HCT116 (cell line): ENCODE data around the gene PCNT. TPM values are rescaled to one million over a fixed set of nuclear protein-coding genes. Genes with fewer than 3 reads are reported as not detected.

Experiments
- ATAC-seq: fragments of 200-7000 bp; cut with Tn5 transposase; 2 replicates; pipeline ENCODE4 v1.9.1; 2020; ENCODE audit warnings: mild to moderate bottlenecking, moderate library complexity
- BruUV-seq: library from RNA; stranded (reverse); fragments of 400-500 nt; replicated peaks from 2 replicates; lab custom pipeline; 2021; lab: Mats Ljungman, UMichigan
- CTCF ChIA-PET: fragments of 300-600 bp; sonication (Branson Sonifier 250); formaldehyde crosslinking; loops from one replicate; lab custom pipeline; 2021; ENCODE audit warnings: antibody characterized with exemption; lab: Charles Lee
- POLR2A ChIA-PET: fragments of 300-600, 350-600 bp; sonication (Branson Sonifier 250); formaldehyde crosslinking; loops from one replicate; lab custom pipeline; 2021; ENCODE audit warnings: antibody characterized with exemption; lab: Charles Lee
- RAD21 ChIA-PET, 2 experiments: fragments of 300-600 bp; sonication (Branson Sonifier 250); formaldehyde crosslinking; loops; one replicate each; lab custom pipeline; 2023; ENCODE audit warnings: low total read pairs in 2 of 2; ENCODE audit not compliant: uncharacterized antibody in 2 of 2, unreplicated experiment in 2 of 2, low non-redundant PET in 1 of 2; lab: Charles Lee
- DNase-seq: peaks from one replicate; pipeline ENCODE4 v3.0.0-alpha.2; 2010; ENCODE audit warnings: low read depth, low spot score
- H2AFZ ChIP-seq: fragments of 200-600 bp; shearing (Covaris generic), sonication (generic); 2 replicates; pipeline ENCODE4 v1.6.1; 2017; ENCODE audit warnings: low read depth, mixed run types, mixed read lengths, antibody characterized with exemption, low read length; ENCODE audit not compliant: poor library complexity, severe bottlenecking
- H3K27ac ChIP-seq: 2 replicates; pipeline ENCODE4 v1.5.1; 2012; ENCODE audit warnings: low read depth, low read length
- H3K27me3 ChIP-seq: fragments of 200-600 bp; sonication (generic); 2 replicates; pipeline ENCODE4 v1.6.1; 2016; ENCODE audit warnings: mixed run types, low read length, mixed read lengths; ENCODE audit not compliant: insufficient read depth
- H3K36me3 ChIP-seq, 2 experiments: fragments of 200-500 bp in 1 of 2; fragments of 200-600 bp in 1 of 2; sonication (Bioruptor generic) in 1 of 2; sonication (generic) in 1 of 2; 2 replicates each; pipeline versions ENCODE4 v1.5.1 to v1.6.1; 2014 to 2016; ENCODE audit warnings: low read length in 2 of 2, inconsistent platforms in 1 of 2, mixed read lengths in 1 of 2, mixed run types in 1 of 2; ENCODE audit not compliant: insufficient read depth in 2 of 2, control insufficient read depth in 1 of 2
- H3K4me1 ChIP-seq, 2 experiments: fragments of 200-600 bp in 1 of 2; sonication (generic) in 1 of 2; 2 replicates each; pipeline versions ENCODE4 v1.5.1 to v1.6.1; 2012 to 2017; ENCODE audit warnings: low read length in 2 of 2, inconsistent platforms in 1 of 2, mild to moderate bottlenecking in 1 of 2, mixed read lengths in 1 of 2, mixed run types in 1 of 2, moderate library complexity in 1 of 2; ENCODE audit not compliant: insufficient read depth in 2 of 2, control insufficient read depth in 1 of 2
- H3K4me2 ChIP-seq: fragments of 200-600 bp; sonication (generic); 2 replicates; pipeline ENCODE4 v1.6.1; 2017; ENCODE audit warnings: mixed run types, low read length, mixed read lengths
- H3K4me3 ChIP-seq, 2 experiments: fragments of 200-600 bp in 1 of 2; sonication (generic) in 1 of 2; replicated peaks in 1 of 2; 2 replicates each; pipeline ENCODE4 v1.5.1; 2011 to 2016; ENCODE audit warnings: low read length in 2 of 2, control low read depth in 1 of 2, low read depth in 1 of 2, mild to moderate bottlenecking in 1 of 2, mixed read lengths in 1 of 2, mixed run types in 1 of 2
- H3K79me2 ChIP-seq: fragments of 200-600 bp; sonication (generic); 2 replicates; pipeline ENCODE4 v1.6.1; 2017; ENCODE audit warnings: mild to moderate bottlenecking, mixed run types, low read length, moderate library complexity, mixed read lengths; ENCODE audit not compliant: insufficient read depth
- H3K9ac ChIP-seq: fragments of 200-600 bp; sonication (generic); 2 replicates; pipeline ENCODE4 v1.6.1; 2016; ENCODE audit warnings: low read length, mixed read lengths
- H3K9me2 ChIP-seq: fragments of 200-600 bp; sonication (generic), shearing (Covaris generic); 2 replicates; pipeline ENCODE4 v1.6.1; 2017; ENCODE audit warnings: mixed run types, mild to moderate bottlenecking, moderate library complexity; ENCODE audit not compliant: insufficient read depth
- H3K9me3 ChIP-seq, 2 experiments: fragments of 200-500 bp in 1 of 2; fragments of 200-600 bp in 1 of 2; sonication (Bioruptor generic) in 1 of 2; sonication (generic) in 1 of 2; 2 replicates each; pipeline ENCODE4 v1.6.1; 2014 to 2017; ENCODE audit warnings: low read length in 2 of 2, mixed read lengths in 2 of 2, inconsistent platforms in 1 of 2, low read depth in 1 of 2, mild to moderate bottlenecking in 1 of 2, mixed run types in 1 of 2, moderate library complexity in 1 of 2; ENCODE audit not compliant: control insufficient read depth in 1 of 2, insufficient read depth in 1 of 2
- H4K20me1 ChIP-seq: fragments of 200-600 bp; sonication (generic), shearing (Covaris generic); 2 replicates; pipeline ENCODE4 v1.6.1; 2017; ENCODE audit warnings: mixed run types, mild to moderate bottlenecking, moderate library complexity; ENCODE audit not compliant: insufficient read depth
- CBX3 ChIP-seq: IDR thresholded peaks from 2 replicates; pipeline ENCODE4 v1.6.1; 2012; ENCODE audit warnings: low read depth
- CEBPB ChIP-seq: IDR thresholded peaks from 2 replicates; pipeline ENCODE4 v1.6.1; 2012; ENCODE audit warnings: low read depth
- EGR1 ChIP-seq: IDR thresholded peaks from 2 replicates; pipeline ENCODE4 v1.6.1; 2012; ENCODE audit warnings: low read depth
- FOSL1 ChIP-seq: IDR thresholded peaks from 2 replicates; pipeline ENCODE4 v1.6.1; 2012; ENCODE audit warnings: low read depth
- JUND ChIP-seq: IDR thresholded peaks from 2 replicates; pipeline ENCODE4 v1.6.1; 2012
- POLR2A ChIP-seq: IDR thresholded peaks from 2 replicates; pipeline ENCODE4 v1.7.0; 2011; ENCODE audit warnings: borderline replicate concordance; ENCODE audit not compliant: insufficient read depth, insufficient read length; ENCODE audit errors: extremely low read depth
- SP1 ChIP-seq: IDR thresholded peaks from 2 replicates; pipeline ENCODE4 v1.6.1; 2012; ENCODE audit warnings: low read depth
- TCF7L2 ChIP-seq: IDR thresholded peaks from 2 replicates; pipeline ENCODE4 v1.7.0; 2011; ENCODE audit warnings: borderline replicate concordance, inconsistent platforms; ENCODE audit not compliant: insufficient read depth, insufficient read length; ENCODE audit errors: extremely low read depth
- YY1 ChIP-seq: IDR thresholded peaks from 2 replicates; pipeline ENCODE4 v1.6.1; 2011; ENCODE audit warnings: low read length, low read depth, moderate library complexity, mild to moderate bottlenecking; ENCODE audit not compliant: insufficient replicate concordance; ENCODE audit errors: extremely low read depth
- ZFX ChIP-seq: fragments of 450-650 bp; IDR thresholded peaks from 2 replicates; pipeline ENCODE4 v1.6.1; 2017
- ZNF274 ChIP-seq: fragments of 200-500 bp; sonication (Bioruptor generic); IDR thresholded peaks from 2 replicates; pipeline ENCODE4 v1.6.1; 2014; ENCODE audit warnings: mild to moderate bottlenecking, low read depth, low read length, inconsistent platforms
- intact Hi-C: fragments of 100-400 bp; cut with micrococcal nuclease; formaldehyde crosslinking; loops from 2 replicates; pipeline ENCODE4 v1.10.0; 2022
- total RNA-seq: library from RNA; stranded (reverse); gene quantifications from one replicate; pipeline ENCODE4 v1.2.1, GENCODE V29; 2021; ENCODE audit not compliant: unreplicated experiment
- TF ChIP-seq, protein P1 (sequence below): IDR thresholded peaks from 2 replicates; pipeline ENCODE4 v1.6.1; 2012
- TF ChIP-seq, protein P2 (sequence below): IDR thresholded peaks from 2 replicates; pipeline ENCODE4 v1.6.1; 2011; ENCODE audit warnings: mild to moderate bottlenecking, low read length, moderate library complexity; ENCODE audit not compliant: insufficient replicate concordance; ENCODE audit errors: extremely low read depth
- TF ChIP-seq, protein P3 (sequence below): IDR thresholded peaks from 2 replicates; pipeline ENCODE4 v1.6.1; 2012

The PCNT gene
- total RNA-seq, 1 experiment from 2014 or later = 43.6 TPM

DNA sequence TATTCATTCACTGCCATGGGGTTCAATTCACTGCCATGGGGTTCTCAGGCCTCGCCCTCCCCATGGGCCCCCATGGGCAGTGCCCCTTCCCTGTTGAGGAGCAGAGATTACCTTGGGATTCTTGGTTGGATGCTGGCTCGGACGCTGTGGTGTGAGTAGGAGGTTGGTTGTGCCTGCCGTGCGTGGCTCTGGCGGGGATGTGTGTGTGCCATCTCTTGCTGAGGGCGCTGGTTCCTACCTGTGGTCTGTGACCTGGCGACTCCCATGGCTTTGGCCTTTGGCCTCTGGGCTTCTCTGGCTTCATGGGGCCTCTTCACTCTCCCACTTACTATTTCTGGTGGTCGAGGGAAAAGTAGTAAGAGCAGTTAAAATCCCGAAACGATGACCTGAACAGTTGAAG, 42.1 kb downstream of the PCNT start (continued):
- no peak for TF ChIP-seq TCF7L2
- TF ChIP-seq, protein P1, sequence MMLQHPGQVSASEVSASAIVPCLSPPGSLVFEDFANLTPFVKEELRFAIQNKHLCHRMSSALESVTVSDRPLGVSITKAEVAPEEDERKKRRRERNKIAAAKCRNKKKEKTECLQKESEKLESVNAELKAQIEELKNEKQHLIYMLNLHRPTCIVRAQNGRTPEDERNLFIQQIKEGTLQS = no peak
- TF ChIP-seq ZNF274 = no peak

DNA sequence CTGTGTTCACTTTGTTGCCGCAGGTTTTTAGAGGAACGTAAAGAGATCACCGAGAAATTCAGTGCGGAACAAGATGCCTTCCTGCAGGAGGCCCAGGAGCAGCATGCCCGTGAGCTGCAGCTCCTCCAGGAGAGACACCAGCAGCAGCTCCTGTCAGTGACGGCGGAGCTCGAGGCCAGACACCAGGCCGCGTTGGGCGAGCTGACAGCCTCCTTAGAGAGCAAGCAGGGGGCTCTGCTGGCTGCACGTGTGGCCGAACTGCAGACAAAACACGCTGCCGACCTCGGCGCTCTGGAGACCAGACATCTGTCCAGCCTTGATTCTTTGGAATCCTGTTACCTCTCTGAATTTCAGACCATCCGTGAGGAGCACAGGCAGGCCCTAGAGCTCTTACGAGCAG, 42.6 kb downstream of the PCNT start:
- no peaks in the 10 kb centered on the region for H3K27me3 ChIP-seq
- intact Hi-C loops = no loop called here
- ChIA-PET CTCF (no interaction called here), POLR2A (no interaction called here), RAD21 (no interaction called here)
- H3K27ac ChIP-seq = no peak overlapping the region
- TF ChIP-seq CEBPB (no peak), SP1 (no peak), EGR1 (no peak), CBX3 (no peak), JUND (no peak), YY1 (no peak), POLR2A (no peak), ZFX (no peak), FOSL1 (no peak)
- TF ChIP-seq, protein P1 = no peak
- TF ChIP-seq, protein P2, sequence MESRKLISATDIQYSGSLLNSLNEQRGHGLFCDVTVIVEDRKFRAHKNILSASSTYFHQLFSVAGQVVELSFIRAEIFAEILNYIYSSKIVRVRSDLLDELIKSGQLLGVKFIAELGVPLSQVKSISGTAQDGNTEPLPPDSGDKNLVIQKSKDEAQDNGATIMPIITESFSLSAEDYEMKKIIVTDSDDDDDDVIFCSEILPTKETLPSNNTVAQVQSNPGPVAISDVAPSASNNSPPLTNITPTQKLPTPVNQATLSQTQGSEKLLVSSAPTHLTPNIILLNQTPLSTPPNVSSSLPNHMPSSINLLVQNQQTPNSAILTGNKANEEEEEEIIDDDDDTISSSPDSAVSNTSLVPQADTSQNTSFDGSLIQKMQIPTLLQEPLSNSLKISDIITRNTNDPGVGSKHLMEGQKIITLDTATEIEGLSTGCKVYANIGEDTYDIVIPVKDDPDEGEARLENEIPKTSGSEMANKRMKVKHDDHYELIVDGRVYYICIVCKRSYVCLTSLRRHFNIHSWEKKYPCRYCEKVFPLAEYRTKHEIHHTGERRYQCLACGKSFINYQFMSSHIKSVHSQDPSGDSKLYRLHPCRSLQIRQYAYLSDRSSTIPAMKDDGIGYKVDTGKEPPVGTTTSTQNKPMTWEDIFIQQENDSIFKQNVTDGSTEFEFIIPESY = no peak
- TF ChIP-seq, protein P3, sequence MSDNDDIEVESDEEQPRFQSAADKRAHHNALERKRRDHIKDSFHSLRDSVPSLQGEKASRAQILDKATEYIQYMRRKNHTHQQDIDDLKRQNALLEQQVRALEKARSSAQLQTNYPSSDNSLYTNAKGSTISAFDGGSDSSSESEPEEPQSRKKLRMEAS = no peak
- peaks cover 2 to 19% of the 10 kb centered on the region in 2 experiments; a peak in 3 of 4 replicates for H3K36me3 ChIP-seq
- H3K9me3 ChIP-seq = no peaks in the 10 kb centered on the region
- no peak overlapping the region for H3K4me3 ChIP-seq
- DNase-seq (no peak), ATAC-seq (no peak)
- no peaks in the 10 kb centered on the region; the same call in 1 of the 2 replicates for H4K20me1 ChIP-seq
- H3K79me2 ChIP-seq = peaks cover 24% of the 10 kb centered on the region
- BruUV-seq = no TSS peak
- H3K9ac ChIP-seq = no peak overlapping the region
- no peak overlapping the region for H3K4me2 ChIP-seq
- H3K9me2 ChIP-seq = no peaks in the 10 kb centered on the region
- no peaks in the 10 kb centered on the region for H3K4me1 ChIP-seq
- no peak overlapping the region for H2AFZ ChIP-seq
